SU-DHL-6 (cell line): Measurements from ENCODE around the gene ENOX1.

Experiments used
- CTCF ChIP-seq: fragments of 200-600 bp; sonication (generic); IDR thresholded peaks from one replicate; pipeline ENCODE4 v1.5.1; 2017; ENCODE audit warnings: antibody characterized with exemption, mild to moderate bottlenecking, low read length, moderate library complexity; ENCODE audit not compliant: insufficient read depth, poor library complexity, severe bottlenecking
- EZH2phosphoT487 ChIP-seq: fragments of 200-600 bp; sonication (generic), shearing (Covaris generic); conservative IDR thresholded peaks from 2 replicates; pipeline ENCODE4 v1.6.1; 2018; ENCODE audit warnings: mild to moderate bottlenecking, antibody characterized with exemption, low read length, moderate library complexity, mixed read lengths

DNA sequence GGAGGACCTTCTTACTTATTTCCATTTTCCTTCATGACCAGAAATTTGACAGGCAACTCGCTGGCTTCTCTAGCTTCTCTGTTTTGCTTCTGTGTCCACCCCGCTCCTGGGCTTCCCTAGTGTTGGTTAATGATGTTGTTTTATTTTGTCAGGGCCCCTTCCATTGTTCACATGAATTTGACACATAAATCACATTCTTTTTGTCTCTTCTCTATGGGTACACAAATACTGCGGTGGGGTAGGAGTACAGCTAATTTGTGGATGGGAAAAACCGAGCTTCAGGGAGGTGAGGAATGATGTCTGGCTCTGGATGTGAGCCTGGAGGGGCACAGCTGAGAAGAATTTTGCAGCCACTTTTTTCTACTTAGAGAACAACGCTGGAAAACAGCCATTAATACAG is 563.6 kb downstream of the ENOX1 start:
- TF ChIP-seq CTCF (no peak), EZH2phosphoT487 (no peak)
